ENCODE measurements around the gene EFCAB6. TPM values are rescaled to one million over a fixed set of nuclear protein-coding genes. Genes with fewer than 3 reads are reported as not detected.

EFCAB6 gene
- total and polyA plus RNA-seq, 2 of the 13 experiments (the other 11 are each of a cell fraction or from before 2014, with no cell fraction given): not detected

- ATAC-seq (no peak), DNase-seq (ENCODE audit: low spot score) (no peak), FAIRE-seq (no peak)
- Histone ChIP-seq H3K9ac (ENCODE audit: insufficient read depth, low read depth, low read length) (no peak overlapping the region), H3K27me3 (ENCODE audit: control insufficient read depth in 1 of 2, insufficient read depth in 2 of 2, low read length in 2 of 2) (peaks cover 9 to 40% of the 10 kb centered on the region in 2 experiments; a peak in 4 of 5 replicates), H3K27ac (ENCODE audit: extremely low read length, insufficient read depth, low read length) (no peak overlapping the region), H3K79me2 (ENCODE audit: insufficient read depth, low read length) (no peaks in the 10 kb centered on the region), H3K36me3 (replicated peaks in 1 of 2; ENCODE audit: control insufficient read depth in 1 of 2, insufficient read depth in 2 of 2, low read length in 2 of 2) (no peaks in the 10 kb centered on the region), H3K4me1 (ENCODE audit: insufficient read depth, low read length) (no peaks in the 10 kb centered on the region), H3K9me3 (ENCODE audit: low read length) (no peaks in the 10 kb centered on the region), H4K20me1 (ENCODE audit: insufficient read depth, low read length) (no peaks in the 10 kb centered on the region), H2AFZ (ENCODE audit: low read length) (no peak overlapping the region), H3K4me2 (ENCODE audit: low read depth, low read length) (no peak overlapping the region), H3K4me3 (replicated peaks in 1 of 3; ENCODE audit: insufficient read depth in 1 of 3, low read depth in 2 of 3, low read length in 3 of 3) (no peak overlapping the region)
- intact Hi-C loops (cut with micrococcal nuclease; ENCODE audit: unreplicated experiment) (no loop called here), in situ Hi-C loops (cut with HindIII; ENCODE audit: extremely low pct_ligation_motif_present, low pct_unique_long_range_greater_than_20kb) (no loop called here)
- WGBS (ENCODE audit: low lambda C conversion rate): 28% methylated on average over 8 of the region's 8 CpGs
- no TSS peak for BruUV-seq (replicated peaks)
- ChIA-PET CTCF (ENCODE audit: low intra/inter-chr PET ratio, low total read pairs) (no interaction called here), POLR2A (no interaction called here)
- TF ChIP-seq ZNF382 (CRISPR knock-in tag; IDR thresholded peaks at IDR 0.05; ENCODE audit: borderline replicate concordance) (no peak), ZKSCAN5 (CRISPR knock-in tag; IDR thresholded peaks at IDR 0.05) (no peak), PCBP1 (IDR thresholded peaks at IDR 0.05; ENCODE audit: borderline replicate concordance, low read depth, low read length) (no peak), MTF1 (CRISPR knock-in tag; IDR thresholded peaks at IDR 0.05) (no peak), ZNF460 (CRISPR knock-in tag; IDR thresholded peaks at IDR 0.05; ENCODE audit: borderline replicate concordance) (no peak), ATF7-NPFF (CRISPR knock-in tag; IDR thresholded peaks at IDR 0.05; ENCODE audit: low read depth) (no peak)
- TF ChIP-seq, protein P1, sequence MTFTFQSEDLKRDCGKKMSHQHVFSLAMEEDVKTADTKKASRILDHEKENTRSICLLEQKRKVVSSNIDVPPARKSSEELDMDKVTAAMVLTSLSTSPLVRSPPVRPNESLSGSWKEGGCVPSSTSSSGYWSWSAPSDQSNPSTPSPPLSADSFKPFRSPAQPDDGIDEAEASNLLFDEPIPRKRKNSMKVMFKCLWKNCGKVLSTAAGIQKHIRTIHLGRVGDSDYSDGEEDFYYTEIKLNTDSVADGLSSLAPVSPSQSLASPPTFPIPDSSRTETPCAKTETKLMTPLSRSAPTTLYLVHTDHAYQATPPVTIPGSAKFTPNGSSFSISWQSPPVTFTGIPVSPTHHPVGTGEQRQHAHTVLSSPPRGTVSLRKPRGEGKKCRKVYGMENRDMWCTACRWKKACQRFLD (CRISPR knock-in tag; IDR thresholded peaks at IDR 0.05; ENCODE audit: borderline replicate concordance): no peak
- TF ChIP-seq, protein P2, sequence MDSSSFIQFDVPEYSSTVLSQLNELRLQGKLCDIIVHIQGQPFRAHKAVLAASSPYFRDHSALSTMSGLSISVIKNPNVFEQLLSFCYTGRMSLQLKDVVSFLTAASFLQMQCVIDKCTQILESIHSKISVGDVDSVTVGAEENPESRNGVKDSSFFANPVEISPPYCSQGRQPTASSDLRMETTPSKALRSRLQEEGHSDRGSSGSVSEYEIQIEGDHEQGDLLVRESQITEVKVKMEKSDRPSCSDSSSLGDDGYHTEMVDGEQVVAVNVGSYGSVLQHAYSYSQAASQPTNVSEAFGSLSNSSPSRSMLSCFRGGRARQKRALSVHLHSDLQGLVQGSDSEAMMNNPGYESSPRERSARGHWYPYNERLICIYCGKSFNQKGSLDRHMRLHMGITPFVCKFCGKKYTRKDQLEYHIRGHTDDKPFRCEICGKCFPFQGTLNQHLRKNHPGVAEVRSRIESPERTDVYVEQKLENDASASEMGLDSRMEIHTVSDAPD (CRISPR knock-in tag; IDR thresholded peaks at IDR 0.05): no peak
Observed at GRCh38 chr22:43839781-43840180, 27.7 kb upstream of the EFCAB6 start.

Data from HepG2 (cell line).